NCI-H748 (cell line): ENCODE measurements around the gene ZNF23.
A peak's percentile ranks its signal among the peaks of the same experiment; 100 is the strongest.
"Not testable (repeated sequence)": the region's sequence is repeated elsewhere in the genome, so short reads cannot be mapped to it uniquely, and the experiment has no call there.

ENCODE experiments used
- DNase-seq: peaks from one replicate; lab custom pipeline; 2025; ENCODE audit not compliant: unreplicated experiment; lab: John Stamatoyannopoulos, UW

ZNF23 gene

DNA sequence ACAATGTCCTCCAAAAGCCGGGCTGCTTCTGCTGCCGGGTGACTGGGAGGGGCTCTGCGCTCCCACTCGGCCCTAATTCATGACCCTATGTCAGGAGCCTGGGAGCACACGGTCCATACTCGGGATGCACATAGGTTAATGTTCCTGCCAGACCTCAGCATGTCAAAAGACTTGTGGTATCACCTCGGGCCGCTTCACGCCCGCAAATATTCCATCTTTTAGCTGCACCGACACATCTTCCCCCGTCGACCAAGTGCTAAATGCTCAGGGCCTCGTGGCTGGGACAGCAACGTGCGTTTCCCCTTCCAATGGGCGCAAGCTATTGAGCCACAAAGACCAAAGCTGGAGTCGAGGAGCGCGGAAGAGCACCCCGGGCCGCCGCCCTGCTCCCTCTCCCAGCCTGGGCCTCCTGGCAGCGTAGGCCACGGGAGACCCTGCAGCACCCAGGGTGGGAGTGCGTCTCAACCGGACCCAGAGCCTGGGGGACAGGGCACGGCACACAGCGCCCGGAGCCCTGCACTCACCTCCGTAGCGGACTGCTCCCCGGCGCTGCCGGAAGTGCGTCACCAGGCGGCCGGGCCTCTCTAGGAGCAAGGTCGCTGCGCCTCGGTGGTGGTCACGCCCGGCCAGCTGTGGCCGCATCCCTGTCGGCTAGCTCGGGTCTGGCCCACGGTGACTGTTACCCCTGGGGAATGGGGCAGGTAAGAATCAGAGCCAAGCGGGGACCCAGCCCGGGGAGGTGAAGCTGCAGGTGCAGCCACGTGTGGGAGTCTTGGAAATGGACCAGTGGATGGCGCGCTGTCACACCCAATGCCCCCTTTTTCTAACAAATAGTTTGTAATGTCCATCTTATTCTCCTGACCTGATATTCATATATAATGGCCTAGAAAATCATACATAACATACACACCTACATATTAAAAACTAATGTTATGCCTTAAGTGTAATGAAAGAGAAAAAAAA, at the start of gene ZNF23:
TSS of gene ZNF23 (minus strand) at position 562 of the 963 bp plus-strand sequence. CDS start 5,451 bp downstream, outside the sequence.
- peak; percentile 77 for DNase-seq

GRCh38 chr16:71507061-71507460, 45.0 kb upstream of the ZNF23 start:
- DNase-seq = no peak

DNA sequence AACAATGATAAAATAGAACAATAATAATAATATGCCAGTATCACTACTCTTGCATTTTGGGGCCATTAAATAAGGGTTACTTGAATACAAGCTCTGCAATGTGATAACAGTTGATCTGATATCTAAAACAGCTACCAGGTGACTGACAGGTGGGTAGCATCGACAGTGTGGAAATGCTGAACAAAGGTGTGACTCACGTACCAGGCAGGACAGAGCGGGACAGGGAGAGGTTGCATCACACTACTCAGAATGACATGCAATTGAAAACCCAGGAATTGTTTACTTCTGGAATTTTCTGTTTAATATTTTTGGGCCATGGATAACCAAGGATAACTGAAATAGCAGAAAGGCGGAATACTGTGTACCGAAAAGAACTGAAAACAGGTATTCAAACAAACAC, 42.9 kb upstream of the ZNF23 start:
- DNase-seq = no peak

- DNase-seq = not testable (repeated sequence)
Measured at GRCh38 chr16:71504051-71504450, 42.0 kb upstream of the ZNF23 start.

DNA sequence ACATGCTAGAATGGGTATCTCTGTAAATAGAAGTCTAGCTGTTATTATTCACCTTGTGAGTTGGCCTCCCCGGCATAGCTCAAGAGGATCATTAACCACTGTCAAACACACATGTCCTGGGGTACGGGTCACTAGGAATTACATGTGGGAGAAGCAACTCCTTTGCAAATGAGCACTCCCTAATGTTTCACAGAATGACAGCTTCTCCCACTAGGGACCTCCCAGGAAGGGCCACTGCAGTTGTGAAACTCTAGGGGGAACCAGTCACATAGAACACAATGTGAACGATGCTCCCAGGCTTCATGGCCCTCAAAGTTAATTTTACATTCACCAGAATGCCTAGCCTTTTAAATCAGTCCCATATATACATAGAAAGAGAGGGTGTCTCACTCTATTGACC, 39.5 kb upstream of the ZNF23 start:
- no peak for DNase-seq

- DNase-seq = no peak
Measured at GRCh38 chr16:71500964-71501363, 38.9 kb upstream of the ZNF23 start.

DNA sequence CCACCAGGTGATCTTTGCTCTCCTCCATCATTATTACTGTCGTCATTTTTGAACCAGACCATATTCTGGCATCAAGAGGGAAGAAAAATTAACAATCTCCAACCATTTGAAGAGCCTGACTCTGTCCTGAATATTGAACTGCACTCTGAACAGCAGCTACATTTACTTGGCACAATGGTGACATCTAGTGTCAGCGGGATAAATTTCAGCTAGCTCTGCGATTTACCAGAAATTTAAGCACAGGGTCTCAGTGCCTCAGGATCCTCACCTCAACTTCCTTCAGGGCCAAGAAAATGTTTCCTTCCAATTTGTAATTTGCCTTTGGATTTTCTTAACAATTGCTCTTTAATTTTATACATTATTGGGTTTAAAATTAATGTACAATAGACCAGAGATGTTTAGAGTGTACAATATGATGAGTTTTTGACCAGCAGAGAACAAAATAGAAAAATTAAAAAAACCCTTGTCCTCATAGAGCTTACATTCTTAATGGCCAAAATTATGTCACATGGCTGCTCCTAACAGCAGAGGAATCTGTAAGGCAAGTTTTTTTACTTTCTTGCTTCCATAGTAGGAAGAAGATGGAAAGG, 37.8 kb upstream of the ZNF23 start:
- DNase-seq = peak; percentile 46

DNA sequence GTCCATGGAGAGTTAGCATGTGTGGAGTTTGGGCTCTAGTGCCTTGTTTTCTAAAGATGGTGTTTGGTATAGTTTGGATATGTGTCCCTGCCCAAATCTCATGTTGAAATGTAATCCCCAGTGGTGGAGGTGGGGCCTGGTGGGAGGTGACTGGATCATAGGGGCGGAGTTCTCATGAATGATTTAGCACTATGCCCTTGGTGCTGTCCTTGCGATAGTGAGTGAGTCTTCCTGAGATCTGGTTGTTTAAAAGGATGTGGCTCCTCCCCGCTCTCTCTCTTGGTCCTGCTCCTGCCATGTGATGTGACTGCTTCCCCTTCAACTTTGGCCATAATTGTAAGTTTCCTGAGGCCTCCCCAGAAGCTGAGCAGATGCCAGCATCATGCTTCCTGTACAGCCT, 36.0 kb upstream of the ZNF23 start:
- no peak for DNase-seq

DNA sequence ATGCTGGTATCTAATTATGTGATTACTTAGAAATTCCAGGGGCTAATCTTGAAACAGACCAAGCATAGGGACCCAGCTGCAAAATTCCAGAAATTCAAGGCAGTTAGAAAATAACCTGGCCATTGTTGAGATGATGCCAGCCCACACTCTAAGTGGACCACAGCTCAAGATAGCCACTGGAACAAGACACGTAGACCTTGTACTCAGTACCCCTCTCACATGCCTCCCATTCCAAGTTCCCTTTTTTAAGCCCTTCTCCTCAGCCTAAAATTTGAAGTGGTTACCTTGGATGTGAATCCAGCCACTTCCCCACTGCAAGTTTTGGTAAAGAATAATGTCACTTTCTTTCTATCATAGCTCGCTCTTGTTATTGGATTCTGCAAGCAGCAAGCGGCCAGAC, 31.2 kb upstream of the ZNF23 start:
- DNase-seq = no peak

DNA sequence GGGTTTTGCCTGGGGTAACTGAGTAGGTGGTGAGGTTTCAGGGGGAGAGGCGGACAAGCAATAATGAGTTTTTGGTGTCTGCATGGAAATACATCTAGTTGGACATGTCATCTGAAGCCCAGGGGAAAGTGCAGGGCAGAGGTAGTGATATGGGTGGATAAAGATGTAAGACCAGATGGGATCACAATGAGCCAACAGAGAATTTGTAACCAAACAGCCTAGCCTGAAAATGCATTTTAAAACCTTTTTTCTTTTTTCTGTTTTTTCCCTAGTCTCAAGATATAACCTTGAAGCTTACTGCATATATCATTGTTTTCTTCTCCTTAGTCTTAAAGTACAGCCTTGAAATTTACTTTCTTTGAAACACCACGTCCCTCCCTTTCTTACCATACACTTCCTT, 30.7 kb upstream of the ZNF23 start:
- no peak for DNase-seq

DNA sequence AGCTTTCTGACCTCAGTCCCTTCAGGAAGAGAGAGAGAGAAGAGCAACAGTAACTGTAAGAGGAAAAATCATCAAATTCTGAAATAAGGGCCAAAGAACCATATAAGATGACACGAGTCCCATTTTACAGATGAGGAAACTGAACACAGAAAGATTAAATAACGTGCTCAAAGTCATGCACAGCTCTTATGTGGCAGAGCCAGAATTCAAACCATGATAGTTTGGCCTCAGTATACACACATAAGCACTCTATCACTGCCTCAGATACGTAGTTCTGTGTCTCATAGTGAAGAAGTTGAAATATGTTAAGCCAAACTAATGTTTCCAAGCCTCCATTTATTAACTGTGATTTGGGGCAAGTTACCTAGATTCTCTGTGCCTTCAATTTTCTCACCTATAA, 29.0 kb upstream of the ZNF23 start:
- no peak for DNase-seq

- DNase-seq = no peak
Measured at GRCh38 chr16:71490361-71490760, 28.3 kb upstream of the ZNF23 start.

DNA sequence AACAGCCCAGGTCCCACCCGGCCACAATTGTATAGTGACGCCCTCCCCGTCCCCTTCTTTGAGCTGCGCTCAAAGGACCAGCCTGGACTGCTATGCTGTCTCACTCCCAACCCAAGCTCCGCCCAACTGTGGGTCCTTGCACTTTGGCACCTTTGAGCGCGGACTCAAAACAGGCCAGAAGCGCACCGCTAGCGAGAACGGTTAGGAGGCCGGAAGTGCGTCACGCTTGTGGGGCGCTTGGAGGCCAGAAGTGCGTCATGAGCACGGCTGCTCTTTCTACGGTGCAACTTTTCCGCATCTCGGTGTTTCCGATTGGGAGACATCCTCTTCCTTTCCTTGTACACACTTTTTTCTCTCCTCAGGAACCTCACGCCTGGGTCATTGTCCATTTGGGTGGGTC, 27.1 kb upstream of the ZNF23 start, which contains the start of gene ZNF19:
TSS of gene ZNF19 (minus strand) at position 203 of the 400 bp plus-strand sequence. CDS start 7,210 bp downstream, outside the sequence.
- DNase-seq = no peak

DNA sequence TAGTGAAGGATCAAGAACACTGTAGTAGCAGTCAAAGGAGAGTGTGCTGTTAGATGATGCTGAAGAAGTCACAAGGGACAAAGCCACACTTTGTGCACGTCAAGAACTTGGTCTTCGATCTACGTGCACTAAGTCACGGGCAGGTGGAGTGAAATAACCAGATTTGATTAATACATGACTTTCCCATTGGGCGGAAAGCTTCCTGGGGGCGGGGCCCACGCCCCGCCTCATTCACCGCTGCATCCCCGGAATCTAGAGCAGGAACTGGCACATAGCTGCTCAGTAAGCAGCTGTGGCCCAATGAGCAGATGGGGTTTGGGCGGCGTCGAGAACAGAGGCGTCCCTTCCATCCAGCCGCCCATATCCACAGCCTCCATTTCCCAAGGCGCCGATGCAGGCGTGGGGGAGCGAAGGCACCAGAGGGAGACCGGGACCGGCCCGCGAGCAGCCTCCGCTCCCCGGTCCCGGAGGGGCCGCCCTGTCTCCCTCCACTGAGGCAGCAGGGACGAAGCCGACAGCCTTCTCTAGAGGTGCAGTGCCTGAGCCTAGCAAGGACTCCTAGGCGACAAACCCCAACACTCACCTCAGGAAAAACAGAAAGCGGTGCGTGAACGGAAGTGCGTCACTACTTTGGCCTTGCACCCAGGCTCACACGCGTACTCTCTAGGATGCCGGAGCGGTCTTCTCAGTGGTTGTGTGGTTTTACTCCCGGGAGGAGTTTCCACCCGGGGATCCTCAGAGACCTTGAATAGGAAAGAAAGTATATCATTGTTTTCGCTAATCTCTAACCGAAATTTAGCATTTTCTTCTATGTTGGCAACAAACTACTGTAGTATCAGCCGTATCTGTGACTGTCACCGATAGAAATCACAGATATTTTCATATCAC, 22.2 kb upstream of the ZNF23 start:
- DNase-seq = peak; percentile 90

DNA sequence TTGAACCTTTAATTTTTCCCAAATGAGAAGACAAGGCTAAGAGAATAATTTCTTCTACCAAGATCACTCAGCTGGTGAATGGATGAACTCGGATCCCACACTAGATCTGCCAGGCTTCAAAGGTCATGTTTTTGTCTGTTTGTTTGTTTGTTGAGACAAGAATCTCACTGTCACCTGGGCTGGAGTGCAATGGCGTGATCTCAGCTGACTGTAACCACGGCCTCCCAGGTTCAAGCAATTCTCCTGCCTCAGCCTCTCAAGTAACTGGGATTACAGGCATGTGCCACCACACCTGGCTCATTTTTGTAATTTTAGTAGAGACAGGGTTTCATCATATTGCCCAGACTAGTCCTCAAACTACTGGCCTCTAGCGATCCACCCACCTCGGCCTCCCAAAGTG, 20.5 kb upstream of the ZNF23 start:
- no peak for DNase-seq

DNA sequence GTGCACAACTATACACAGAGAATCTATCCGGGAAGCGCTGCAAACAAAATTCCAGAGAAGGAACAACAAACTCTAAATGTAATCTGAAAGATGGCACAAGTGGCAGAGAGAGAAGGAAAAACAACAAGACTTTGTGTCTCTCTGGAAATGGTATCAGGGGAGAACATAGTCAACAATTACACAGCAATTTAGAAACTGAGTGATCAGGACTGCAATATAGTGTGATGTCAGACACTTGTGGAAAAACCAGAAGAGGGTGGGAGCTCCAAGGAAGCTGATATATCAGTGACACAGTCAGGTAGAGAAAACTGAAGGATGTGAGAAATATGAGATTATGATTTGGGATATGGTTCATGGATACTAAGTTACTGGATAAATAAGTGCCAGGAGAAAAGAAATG, 18.9 kb upstream of the ZNF23 start:
- DNase-seq = no peak

- DNase-seq = peak; percentile 41
Measured at GRCh38 chr16:71479420-71479819, 17.4 kb upstream of the ZNF23 start.

GRCh38 chr16:71476457-71477124, 14.5 kb upstream of the ZNF23 start:
- DNase-seq = no peak

GRCh38 chr16:71474864-71475263, 12.8 kb upstream of the ZNF23 start:
- no peak for DNase-seq

- DNase-seq = no peak
Measured at GRCh38 chr16:71473891-71474290, 11.8 kb upstream of the ZNF23 start.

GRCh38 chr16:71472931-71473330, 10.9 kb upstream of the ZNF23 start:
- no peak for DNase-seq
